Measurements from ENCODE around the gene ARHGEF17.

The ARHGEF17 gene

GRCh38 chr11:73313652-73314051, 5.6 kb downstream of the ARHGEF17 start:
- Histone ChIP-seq H3K9me2 (replicated peaks; ENCODE audit: control insufficient read depth, low read length) (no peaks in the 10 kb centered on the region), H3K9me3 (ENCODE audit: control insufficient read depth, insufficient read depth, low read length) (no peaks in the 10 kb centered on the region), H3K79me2 (ENCODE audit: control insufficient read depth, low read length) (no peaks in the 10 kb centered on the region), H3K27me3 (ENCODE audit: control insufficient read depth, low read length) (peaks cover 13% of the 10 kb centered on the region), H3K4me2 (ENCODE audit: low read length) (no peak overlapping the region), H3K27ac (ENCODE audit: low read depth, low read length) (no peak overlapping the region), H3K4me1 (ENCODE audit: control insufficient read depth, low read length) (peaks cover 3% of the 10 kb centered on the region; the same call in 1 of the 2 replicates), H3K4me3 (ENCODE audit: low read length) (no peak overlapping the region), H4K20me1 (ENCODE audit: control insufficient read depth, insufficient read depth, low read depth, low read length) (no peaks in the 10 kb centered on the region), H3K36me3 (ENCODE audit: control insufficient read depth, low read length) (no peaks in the 10 kb centered on the region), H3F3A (ENCODE audit: control insufficient read depth, insufficient read depth) (no peaks in the 10 kb centered on the region)
- TF ChIP-seq EZH2phosphoT487 (IDR thresholded peaks at IDR 0.05; ENCODE audit: borderline replicate concordance, low read length) (no peak), CTCF (IDR thresholded peaks at IDR 0.05; ENCODE audit: low read depth, low read length, poor library complexity, severe bottlenecking) (no peak)

DNA sequence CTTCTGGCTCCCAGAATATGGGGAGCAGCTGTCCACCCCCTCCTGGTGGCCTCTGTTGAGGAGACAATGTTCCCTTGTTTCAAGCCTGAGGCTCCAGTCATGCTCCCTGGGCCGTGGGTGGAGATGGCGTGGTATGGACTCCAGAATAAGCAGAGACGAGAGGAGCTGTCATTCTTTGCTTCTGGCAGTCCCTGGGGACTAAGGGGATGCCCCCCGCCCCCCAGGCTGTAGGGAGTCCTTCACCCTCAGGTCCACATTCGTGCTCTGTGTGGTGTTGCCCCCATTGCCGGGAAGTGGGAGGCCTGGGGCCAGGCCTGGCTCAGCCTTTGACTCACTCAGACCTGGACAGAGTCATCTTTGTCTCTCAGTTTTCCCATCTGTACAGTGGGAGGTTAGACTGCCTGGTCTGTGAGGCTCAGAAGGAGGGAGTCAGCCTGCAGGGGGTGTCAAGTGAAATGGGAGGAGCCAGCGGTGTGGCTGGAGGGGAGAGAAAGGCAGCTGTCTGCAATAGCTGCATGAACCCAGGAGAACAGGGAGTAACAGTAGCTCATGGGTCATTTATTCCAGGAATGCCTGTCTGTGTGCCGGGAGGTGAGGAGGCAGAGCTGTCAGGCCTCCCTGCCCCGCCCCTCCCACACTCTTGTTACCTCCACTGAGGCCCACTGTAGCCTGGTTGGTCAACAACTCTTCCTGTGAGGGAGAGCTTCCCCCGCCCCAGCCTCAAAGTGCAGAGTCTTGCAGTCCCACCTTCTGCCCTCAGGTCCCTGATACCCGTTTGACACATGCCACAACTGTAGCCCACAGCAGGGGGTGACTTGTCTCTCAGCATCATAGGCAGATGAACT, 6.3 kb downstream of the ARHGEF17 start:
- H3K4me3 ChIP-seq (ENCODE audit: low read length) = no peak overlapping the region
- H3K4me2 ChIP-seq (ENCODE audit: low read length) = no peak overlapping the region
- no peaks in the 10 kb centered on the region for H3K4me1 ChIP-seq (ENCODE audit: control insufficient read depth, low read length)
- H3F3A ChIP-seq (ENCODE audit: control insufficient read depth, insufficient read depth) = no peaks in the 10 kb centered on the region
- no peaks in the 10 kb centered on the region for H3K36me3 ChIP-seq (ENCODE audit: control insufficient read depth, low read length)
- TF ChIP-seq CTCF (IDR thresholded peaks at IDR 0.05; ENCODE audit: low read depth, low read length, poor library complexity, severe bottlenecking) (no peak), EZH2phosphoT487 (IDR thresholded peaks at IDR 0.05; ENCODE audit: borderline replicate concordance, low read length) (no peak)
- H3K27me3 ChIP-seq (ENCODE audit: control insufficient read depth, low read length) = peaks cover 6% of the 10 kb centered on the region
- no peaks in the 10 kb centered on the region for H3K9me2 ChIP-seq (replicated peaks; ENCODE audit: control insufficient read depth, low read length)
- no peaks in the 10 kb centered on the region for H3K9me3 ChIP-seq (ENCODE audit: control insufficient read depth, insufficient read depth, low read length)
- no peaks in the 10 kb centered on the region for H3K79me2 ChIP-seq (ENCODE audit: control insufficient read depth, low read length)
- H3K27ac ChIP-seq (ENCODE audit: low read depth, low read length) = no peak overlapping the region
- H4K20me1 ChIP-seq (ENCODE audit: control insufficient read depth, insufficient read depth, low read depth, low read length) = no peaks in the 10 kb centered on the region

- Histone ChIP-seq H3K27me3 (ENCODE audit: control insufficient read depth, low read length) (no peaks in the 10 kb centered on the region; the same call in 1 of the 2 replicates), H3K27ac (ENCODE audit: low read depth, low read length) (no peak overlapping the region), H3K4me2 (ENCODE audit: low read length) (no peak overlapping the region), H3K79me2 (ENCODE audit: control insufficient read depth, low read length) (no peaks in the 10 kb centered on the region), H3K9me3 (ENCODE audit: control insufficient read depth, insufficient read depth, low read length) (no peaks in the 10 kb centered on the region), H3K36me3 (ENCODE audit: control insufficient read depth, low read length) (no peaks in the 10 kb centered on the region), H4K20me1 (ENCODE audit: control insufficient read depth, insufficient read depth, low read depth, low read length) (no peaks in the 10 kb centered on the region), H3K4me1 (ENCODE audit: control insufficient read depth, low read length) (no peaks in the 10 kb centered on the region), H3F3A (ENCODE audit: control insufficient read depth, insufficient read depth) (no peaks in the 10 kb centered on the region), H3K9me2 (replicated peaks; ENCODE audit: control insufficient read depth, low read length) (no peaks in the 10 kb centered on the region), H3K4me3 (ENCODE audit: low read length) (no peak overlapping the region)
- TF ChIP-seq EZH2phosphoT487 (IDR thresholded peaks at IDR 0.05; ENCODE audit: borderline replicate concordance, low read length) (no peak), CTCF (IDR thresholded peaks at IDR 0.05; ENCODE audit: low read depth, low read length, poor library complexity, severe bottlenecking) (no peak)
These were observed 7.4 kb downstream of the ARHGEF17 start for GRCh38 chr11:73315293-73316020.
